GM19238 (cell line): ENCODE results near the gene TRPM8.
"Not testable (repeated sequence)": the region's sequence is repeated elsewhere in the genome, so short reads cannot be mapped to it uniquely, and the experiment has no call there.

Experiments
- DNase-seq: peaks from one replicate; pipeline ENCODE4 v3.0.0; 2011; ENCODE audit warnings: low spot score; ENCODE audit not compliant: insufficient read length

Gene TRPM8

GRCh38 chr2:233917116-233917515 is at the start of gene TRPM8:
Gene TRPM8 (plus strand): TSS chr2:233917373. CDS start chr2:233926538, 9,165 bp downstream.
- DNase-seq, result no peak

- DNase-seq, result peak; percentile 68
Observed at GRCh38 chr2:233867993-233868532, 49.1 kb upstream of the TRPM8 start, which contains the start of gene MSL3B. Gene MSL3B (minus strand): TSS chr2:233868386.

GRCh38 chr2:233871432-233871831 is 45.7 kb upstream of the TRPM8 start:
- DNase-seq, result no peak

- DNase-seq, result not testable (repeated sequence)
Observed at GRCh38 chr2:233872125-233872524, 45.0 kb upstream of the TRPM8 start.

GRCh38 chr2:233882353-233882752 is 34.8 kb upstream of the TRPM8 start:
- no peak for DNase-seq

GRCh38 chr2:233892793-233893192 is 24.4 kb upstream of the TRPM8 start:
- DNase-seq, result no peak

- DNase-seq, result not testable (repeated sequence)
Observed at GRCh38 chr2:233896253-233896652, 20.9 kb upstream of the TRPM8 start.

- DNase-seq, result no peak
Observed at GRCh38 chr2:233901367-233901766, 15.8 kb upstream of the TRPM8 start.

GRCh38 chr2:233901884-233902283 is 15.3 kb upstream of the TRPM8 start:
- DNase-seq, result no peak

- no peak for DNase-seq
Observed at GRCh38 chr2:233905945-233906344, 11.2 kb upstream of the TRPM8 start.

GRCh38 chr2:233907627-233908026 is 9.5 kb upstream of the TRPM8 start:
- DNase-seq, result no peak

GRCh38 chr2:233912691-233913423 is 4.3 kb upstream of the TRPM8 start:
- DNase-seq, result no peak

- DNase-seq, result no peak
Observed at GRCh38 chr2:233915128-233915527, 2.0 kb upstream of the TRPM8 start.

GRCh38 chr2:233919319-233919718 is 2.1 kb downstream of the TRPM8 start:
- DNase-seq, result no peak

GRCh38 chr2:233919938-233920337 is 2.8 kb downstream of the TRPM8 start:
- no peak for DNase-seq

GRCh38 chr2:233922471-233922870 is 5.3 kb downstream of the TRPM8 start:
- no peak for DNase-seq

GRCh38 chr2:233925402-233925801 is 8.2 kb downstream of the TRPM8 start:
- DNase-seq, result no peak

GRCh38 chr2:233926806-233927205 is 9.6 kb downstream of the TRPM8 start:
- no peak for DNase-seq

GRCh38 chr2:233928594-233929351 is 11.6 kb downstream of the TRPM8 start:
- DNase-seq, result no peak

GRCh38 chr2:233929352-233930022 is 12.3 kb downstream of the TRPM8 start:
- no peak for DNase-seq

GRCh38 chr2:233934524-233934923 is 17.4 kb downstream of the TRPM8 start:
- no peak for DNase-seq

- DNase-seq, result no peak
Observed at GRCh38 chr2:233935426-233935825, 18.3 kb downstream of the TRPM8 start.
